ENCODE measurements around the gene SDC3. TPM values are rescaled to one million over a fixed set of nuclear protein-coding genes. Genes with fewer than 3 reads are reported as not detected.

The SDC3 gene
- polyA plus RNA-seq, 1 experiment: 18.0 TPM

GRCh38 chr1:30928789-30929134 lies 20.2 kb upstream of the SDC3 start:
- H3K27me3 ChIP-seq (ENCODE audit: control insufficient read depth, insufficient read depth, low read length): no peaks in the 10 kb centered on the region
- ChIA-PET CTCF (interaction anchor here (0.6 to 3.9 kb wide), 19 partner anchors 9 to 373 kb away, joined by 3 to 41 read pairs (median 6); partner anchors contain the start of gene PUM1), POLR2A (no interaction called here)
- DNase-seq (ENCODE audit: low read depth): no peak
- peaks cover 8% of the 10 kb centered on the region for H3K36me3 ChIP-seq (ENCODE audit: control insufficient read depth, insufficient read depth, low read length)
- H3K4me3 ChIP-seq (ENCODE audit: low read depth, low read length): no peak overlapping the region
- TF ChIP-seq CTCF (IDR thresholded peaks at IDR 0.05; ENCODE audit: insufficient read depth, low read depth, low read length): no peak

- Histone ChIP-seq H3K27me3 (ENCODE audit: control insufficient read depth, insufficient read depth, low read length) (no peaks in the 10 kb centered on the region), H3K4me3 (ENCODE audit: low read depth, low read length) (no peak overlapping the region), H3K36me3 (ENCODE audit: control insufficient read depth, insufficient read depth, low read length) (peaks cover 7% of the 10 kb centered on the region)
- ChIA-PET POLR2A (no interaction called here), CTCF (interaction anchor here (0.6 to 3.9 kb wide), 18 partner anchors 8 to 1287 kb away, joined by 3 to 41 read pairs (median 6); partner anchors contain the start of gene PUM1)
- TF ChIP-seq CTCF (IDR thresholded peaks at IDR 0.05; ENCODE audit: insufficient read depth, low read depth, low read length): no peak
- no peak for DNase-seq (ENCODE audit: low read depth)
Measured at GRCh38 chr1:30928171-30928570, 19.6 kb upstream of the SDC3 start.

- DNase-seq (ENCODE audit: low read depth): no peak
- no peaks in the 10 kb centered on the region for H3K27me3 ChIP-seq (ENCODE audit: control insufficient read depth, insufficient read depth, low read length)
- no peak overlapping the region for H3K4me3 ChIP-seq (ENCODE audit: low read depth, low read length)
- peaks cover 4% of the 10 kb centered on the region; the same call in 1 of the 2 replicates for H3K36me3 ChIP-seq (ENCODE audit: control insufficient read depth, insufficient read depth, low read length)
- no peak for TF ChIP-seq CTCF (IDR thresholded peaks at IDR 0.05; ENCODE audit: insufficient read depth, low read depth, low read length)
- ChIA-PET CTCF (interaction anchor here (0.6 to 3.9 kb wide), 5 partner anchors 85 to 1287 kb away, joined by 3 to 41 read pairs (median 17); no protein-coding TSS in a partner anchor), POLR2A (no interaction called here)
Measured at GRCh38 chr1:30927448-30927847, 18.9 kb upstream of the SDC3 start.

- Histone ChIP-seq H3K27me3 (ENCODE audit: control insufficient read depth, insufficient read depth, low read length) (no peaks in the 10 kb centered on the region), H3K4me3 (ENCODE audit: low read depth, low read length) (no peak overlapping the region), H3K36me3 (ENCODE audit: control insufficient read depth, insufficient read depth, low read length) (no peaks in the 10 kb centered on the region)
- TF ChIP-seq CTCF (IDR thresholded peaks at IDR 0.05; ENCODE audit: insufficient read depth, low read depth, low read length): no peak
- ChIA-PET POLR2A (no interaction called here), CTCF (interaction anchor here (1.5 to 6.8 kb wide), 3 partner anchors 12 to 205 kb away, joined by 6 to 44 read pairs (median 26); no protein-coding TSS in a partner anchor)
- no peak for DNase-seq (ENCODE audit: low read depth)
Measured at GRCh38 chr1:30923597-30923996, 15.0 kb upstream of the SDC3 start.

- H3K36me3 ChIP-seq (ENCODE audit: control insufficient read depth, insufficient read depth, low read length): no peaks in the 10 kb centered on the region
- TF ChIP-seq CTCF (IDR thresholded peaks at IDR 0.05; ENCODE audit: insufficient read depth, low read depth, low read length): no peak
- ChIA-PET CTCF (interaction anchor here (1.0 to 6.8 kb wide), 6 partner anchors 8 to 201 kb away, joined by 3 to 44 read pairs (median 18); no protein-coding TSS in a partner anchor), POLR2A (no interaction called here)
- H3K27me3 ChIP-seq (ENCODE audit: control insufficient read depth, insufficient read depth, low read length): no peaks in the 10 kb centered on the region
- no peak overlapping the region for H3K4me3 ChIP-seq (ENCODE audit: low read depth, low read length)
- DNase-seq (ENCODE audit: low read depth): no peak
Measured at GRCh38 chr1:30920827-30921226, 12.3 kb upstream of the SDC3 start.
